Adrenal gland (tissue), 12 donors: ENCODE results near the gene HEMK1. TPM values are rescaled to one million over a fixed set of nuclear protein-coding genes. Genes with fewer than 3 reads are reported as not detected.

ENCODE experiments used
- DNase-seq, 7 donors: peaks; one replicate each; pipeline ENCODE4 v3.0.0-alpha.2; 2019 to 2020
- H3K27ac ChIP-seq, 5 donors: fragments of 200-600 bp; sonication (generic) in 4 of 5; 1 replicate in 3 of 5; 2 replicates in 2 of 5; pipeline versions ENCODE4 v1.5.1 to v1.8.0; 2016 to 2020; ENCODE audit warnings: mild to moderate bottlenecking in 1 of 5
- H3K27me3 ChIP-seq: fragments of 200-600 bp; 2 replicates; pipeline ENCODE4 v1.8.0; 2021
- H3K36me3 ChIP-seq, 2 donors: fragments of 200-600 bp; replicated peaks in 1 of 2; 1 replicate in 1 of 2; 2 replicates in 1 of 2; pipeline versions ENCODE4 v1.5.1 to v1.8.0; 2018 to 2022
- H3K4me1 ChIP-seq, 2 donors: fragments of 200-600 bp; replicated peaks in 1 of 2; 1 replicate in 1 of 2; 2 replicates in 1 of 2; pipeline versions ENCODE4 v1.5.1 to v1.8.0; 2018 to 2021
- H3K4me3 ChIP-seq, 4 donors: fragments of 200-600 bp; sonication (generic) in 3 of 4; one replicate each; pipeline ENCODE4 v1.5.1; 2016 to 2018
- H3K9me3 ChIP-seq, 3 donors: fragments of 200-600 bp; sonication (generic) in 1 of 3; replicated peaks in 1 of 3; 1 replicate in 2 of 3; 2 replicates in 1 of 3; pipeline versions ENCODE4 v1.5.1 to v1.8.0; 2016 to 2021
- POLR2A ChIP-seq, 2 donors: fragments of 450-650 bp; IDR thresholded peaks; one replicate each; pipeline ENCODE4 v1.6.1; 2017; ENCODE audit warnings: antibody characterized with exemption in 2 of 2, mild to moderate bottlenecking in 2 of 2, moderate library complexity in 1 of 2
- WGBS, 4 donors: extraction: QIAGEN DNeasy Blood & Tissue Kit in 2 of 4; methylation state at CpG; one replicate each; pipeline versions ENCODE4 v1.1.5 to v1.1.7; 2013 to 2017; 5-methylcytosine and 5-hydroxymethylcytosine counted together
- intact Hi-C, 2 donors: fragments of 100-400 bp; cut with DNase I; formaldehyde crosslinking; loops; one replicate each; pipeline versions ENCODE4 v1.14.1 to v1.15.0; 2022 to 2023
- polyA plus RNA-seq, 3 donors: library from polyadenylated mRNA; stranded (reverse); fragments of 200-250 nt in 2 of 3; fragments of 350-450 nt in 1 of 3; fragmentation: Illumina TruSeq in 1 of 3; extraction: RNeasy Lipid Tissue Mini Kit (QIAGEN cat#74804) in 1 of 3; gene quantifications; one replicate each; pipeline ENCODE4 v1.2.3, GENCODE V29; 2013 to 2014
- total RNA-seq, 9 donors: library from RNA; depleted of rRNA in 4 of 9; stranded (reverse); fragments of >200 nt in 4 of 9; fragments of 120-200 nt in 1 of 9; fragmentation: NEBNext Ultra II Directional in 1 of 9; extraction: Animal tissue kit (Norgen Biotek cat#: 25700) in 1 of 9; gene quantifications; one replicate each; pipeline versions ENCODE4 v1.1.0 to v1.2.4, GENCODE V29; 2013 to 2023
- TF ChIP-seq, protein P1 (sequence below), 6 experiments: fragments of 450-650 bp in 4 of 6; fragments of 200-600 bp in 2 of 6; sonication (generic) in 1 of 6; IDR thresholded peaks; 1 replicate in 5 of 6; 2 replicates in 1 of 6; pipeline versions ENCODE4 v1.5.1 to v1.8.0; 2016 to 2021; ENCODE audit warnings: antibody characterized with exemption in 6 of 6, mild to moderate bottlenecking in 2 of 6, moderate library complexity in 1 of 6
- donor health status: healthy with polysubstance abuse.
- donor health status: Bipolar disorder and iron deficiency.
- donor health status: DM: yes; HTN: yes; CAD: no.
- donor health status: DM: no; HTN: no; CAD: no.
- donor health status: DM: no; HTN: no; CAD: no.
- donor health status: DM: yes; HTN: yes; CAD: no.

Gene HEMK1
- total and polyA plus RNA-seq, 12 donors = 9.1 to 46.4 (median 19.0) TPM

DNA sequence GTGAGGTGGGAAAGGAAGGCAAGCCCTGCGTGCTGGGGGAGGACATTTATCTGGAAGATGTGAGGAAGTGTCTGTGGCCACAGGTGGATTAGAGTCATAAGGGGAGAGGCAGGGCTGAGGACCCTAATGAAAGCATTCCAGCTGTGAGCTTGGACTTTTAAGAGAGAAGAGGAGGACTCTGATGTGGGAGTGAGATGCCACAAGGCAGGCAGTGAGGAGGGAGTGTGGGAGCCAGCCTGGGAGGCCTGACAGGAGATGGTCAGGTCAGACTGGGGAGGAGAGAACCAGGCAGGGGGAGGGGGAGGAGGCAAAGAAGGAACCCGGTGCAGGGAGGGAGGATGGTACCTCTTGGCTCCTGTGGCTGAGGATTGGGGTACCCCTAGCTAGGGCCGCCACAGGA, 68.6 kb downstream of the HEMK1 start:
- Histone ChIP-seq H3K36me3 (peaks cover 0 to 20% of the 10 kb centered on the region in 2 donors), H3K27me3 (no peaks in the 10 kb centered on the region), H3K27ac (no peak overlapping the region), H3K4me3 (no peak overlapping the region), H3K9me3 (no peaks in the 10 kb centered on the region), H3K4me1 (peaks cover 0 to 5% of the 10 kb centered on the region in 2 donors)
- intact Hi-C loops = no loop called here
- DNase-seq = no peak
- WGBS, 4 donors = 72 to 89% (median 84%) methylated on average over 3 of the region's 3 CpGs
- no peak for TF ChIP-seq POLR2A (IDR thresholded peaks at IDR 0.05)
- TF ChIP-seq, protein P1, sequence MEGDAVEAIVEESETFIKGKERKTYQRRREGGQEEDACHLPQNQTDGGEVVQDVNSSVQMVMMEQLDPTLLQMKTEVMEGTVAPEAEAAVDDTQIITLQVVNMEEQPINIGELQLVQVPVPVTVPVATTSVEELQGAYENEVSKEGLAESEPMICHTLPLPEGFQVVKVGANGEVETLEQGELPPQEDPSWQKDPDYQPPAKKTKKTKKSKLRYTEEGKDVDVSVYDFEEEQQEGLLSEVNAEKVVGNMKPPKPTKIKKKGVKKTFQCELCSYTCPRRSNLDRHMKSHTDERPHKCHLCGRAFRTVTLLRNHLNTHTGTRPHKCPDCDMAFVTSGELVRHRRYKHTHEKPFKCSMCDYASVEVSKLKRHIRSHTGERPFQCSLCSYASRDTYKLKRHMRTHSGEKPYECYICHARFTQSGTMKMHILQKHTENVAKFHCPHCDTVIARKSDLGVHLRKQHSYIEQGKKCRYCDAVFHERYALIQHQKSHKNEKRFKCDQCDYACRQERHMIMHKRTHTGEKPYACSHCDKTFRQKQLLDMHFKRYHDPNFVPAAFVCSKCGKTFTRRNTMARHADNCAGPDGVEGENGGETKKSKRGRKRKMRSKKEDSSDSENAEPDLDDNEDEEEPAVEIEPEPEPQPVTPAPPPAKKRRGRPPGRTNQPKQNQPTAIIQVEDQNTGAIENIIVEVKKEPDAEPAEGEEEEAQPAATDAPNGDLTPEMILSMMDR (IDR thresholded peaks at IDR 0.05) = no peak

DNA sequence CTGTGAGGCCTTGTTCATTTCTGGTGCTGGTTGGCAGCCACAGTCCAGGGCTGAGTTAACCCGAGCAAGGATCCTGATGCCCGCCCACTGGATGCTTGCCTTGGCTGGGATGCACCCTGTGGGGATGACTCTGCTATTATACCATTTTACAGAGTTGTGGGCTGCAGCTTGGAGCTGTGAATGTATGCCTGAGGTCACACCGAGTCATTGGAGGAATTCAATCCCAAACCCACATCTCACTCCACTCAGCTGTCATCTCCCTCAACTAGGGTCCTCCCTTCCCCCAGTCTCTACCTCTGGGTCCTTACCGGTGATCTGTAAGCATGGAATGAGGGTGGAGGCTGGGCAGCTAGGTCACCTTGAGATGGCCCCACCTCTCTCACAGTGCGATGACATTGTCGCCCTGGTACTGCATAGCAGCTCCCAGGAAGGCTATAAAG, 69.8 kb downstream of the HEMK1 start:
- 74 to 89% (median 82%) methylated on average over 6 of the region's 6 CpGs for WGBS, 4 donors
- intact Hi-C loops = no loop called here
- no peak overlapping the region for H3K4me3 ChIP-seq
- no peak overlapping the region for H3K27ac ChIP-seq
- H3K9me3 ChIP-seq = no peaks in the 10 kb centered on the region
- H3K36me3 ChIP-seq = peaks cover 0 to 31% of the 10 kb centered on the region in 2 donors
- H3K27me3 ChIP-seq = no peaks in the 10 kb centered on the region
- H3K4me1 ChIP-seq = no peaks in the 10 kb centered on the region
- TF ChIP-seq, protein P1 (IDR thresholded peaks at IDR 0.05) = no peak
- no peak for TF ChIP-seq POLR2A (IDR thresholded peaks at IDR 0.05)
- DNase-seq = no peak

GRCh38 chr3:50642382-50642781, 73.1 kb downstream of the HEMK1 start:
- 74 to 100% (median 94%) methylated on average over 1 of the region's 1 CpG for WGBS, 4 donors
- no peak for TF ChIP-seq POLR2A (IDR thresholded peaks at IDR 0.05)
- TF ChIP-seq, protein P1 (IDR thresholded peaks at IDR 0.05) = no peak
- Histone ChIP-seq H3K9me3 (no peaks in the 10 kb centered on the region), H3K27me3 (no peaks in the 10 kb centered on the region), H3K27ac (no peak overlapping the region), H3K4me1 (no peaks in the 10 kb centered on the region), H3K4me3 (no peak overlapping the region), H3K36me3 (peaks cover 0 to 59% of the 10 kb centered on the region in 2 donors)
- intact Hi-C loops = no loop called here
- no peak for DNase-seq

DNA sequence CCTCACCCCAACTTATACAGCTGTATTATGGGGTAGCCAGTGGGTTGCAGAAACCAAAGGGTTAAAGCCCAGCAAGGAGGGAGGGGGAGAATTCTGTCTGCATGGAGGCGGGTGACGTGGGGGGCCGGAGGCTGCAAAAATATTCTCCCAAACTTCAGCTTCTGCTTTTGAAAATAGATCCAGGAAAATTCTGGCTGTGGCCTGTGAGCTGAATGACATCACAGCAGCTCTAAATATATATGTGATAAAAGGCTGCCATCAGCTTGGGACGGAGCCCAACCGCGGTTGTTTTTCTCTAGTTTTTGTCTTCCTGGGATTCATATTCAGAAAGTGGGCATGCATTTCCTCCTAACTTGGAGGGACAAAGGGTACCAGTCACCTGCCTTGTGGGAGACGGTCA, 75.2 kb downstream of the HEMK1 start:
- H3K4me1 ChIP-seq = peaks cover 11 to 18% of the 10 kb centered on the region in 2 donors
- H3K9me3 ChIP-seq = no peaks in the 10 kb centered on the region
- TF ChIP-seq POLR2A (IDR thresholded peaks at IDR 0.05) = no peak
- intact Hi-C loops = no loop called here
- no peak overlapping the region for H3K27ac ChIP-seq
- no peak for DNase-seq
- peaks cover 0 to 67% of the 10 kb centered on the region in 2 donors for H3K36me3 ChIP-seq
- 70 to 75% (median 73%) methylated on average over 7 of the region's 7 CpGs for WGBS, 4 donors
- H3K27me3 ChIP-seq = no peaks in the 10 kb centered on the region
- H3K4me3 ChIP-seq = no peak overlapping the region

DNA sequence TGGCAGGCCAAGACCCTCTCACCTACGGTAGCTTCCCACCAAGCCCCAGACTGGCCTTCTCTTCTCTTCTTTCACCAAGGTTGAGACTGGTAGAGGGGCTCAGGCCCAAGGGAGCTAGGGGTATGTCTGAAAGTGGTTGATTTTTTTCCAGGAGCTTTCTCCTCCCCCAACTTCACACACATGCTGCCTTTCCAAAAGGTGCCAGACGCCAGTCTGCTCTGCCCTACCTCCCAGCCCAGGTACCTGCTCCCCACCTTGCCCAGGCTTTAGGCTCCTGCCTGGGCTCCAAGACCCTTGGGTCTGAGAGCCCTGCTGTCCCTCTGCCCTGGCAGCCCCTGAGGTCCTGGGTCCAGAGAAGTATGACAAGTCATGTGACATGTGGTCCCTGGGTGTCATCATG, 76.1 kb downstream of the HEMK1 start:
- no peak overlapping the region for H3K27ac ChIP-seq
- H3K36me3 ChIP-seq = peaks cover 0 to 67% of the 10 kb centered on the region in 2 donors
- H3K4me3 ChIP-seq = no peak overlapping the region
- 85 to 100% (median 92%) methylated on average over 2 of the region's 2 CpGs for WGBS, 4 donors
- H3K9me3 ChIP-seq = no peaks in the 10 kb centered on the region
- no peaks in the 10 kb centered on the region for H3K27me3 ChIP-seq
- DNase-seq = no peak
- TF ChIP-seq POLR2A (IDR thresholded peaks at IDR 0.05) = no peak
- TF ChIP-seq, protein P1 (IDR thresholded peaks at IDR 0.05) = no peak
- peaks cover 12 to 23% of the 10 kb centered on the region in 2 donors for H3K4me1 ChIP-seq
- intact Hi-C loops = no loop called here
